Thoracic aorta (tissue), 2 donors: ENCODE measurements around the gene TNFRSF1A. TPM values are rescaled to one million over a fixed set of nuclear protein-coding genes. Genes with fewer than 3 reads are reported as not detected.

Source experiments
- ATAC-seq: fragments of 150-250 bp; one replicate; pipeline ENCODE4 v1.8.0; 2017; ENCODE audit warnings: low read depth; ENCODE audit not compliant: insufficient number of reproducible peaks, low FRiP score
- DNase-seq: peaks from one replicate; pipeline ENCODE4 v3.0.0-alpha.2; 2020; ENCODE audit warnings: low spot score
- H3K27ac ChIP-seq, 2 donors: fragments of 200-600 bp; sonication (generic); 1 replicate in 1 of 2; 2 replicates in 1 of 2; pipeline ENCODE4 v1.5.1; 2016; ENCODE audit warnings: mild to moderate bottlenecking in 2 of 2, moderate library complexity in 2 of 2
- H3K27me3 ChIP-seq: fragments of 200-600 bp; sonication (generic); replicated peaks from 2 replicates; pipeline ENCODE4 v1.6.0; 2016; ENCODE audit warnings: mild to moderate bottlenecking; ENCODE audit not compliant: insufficient read depth
- H3K36me3 ChIP-seq: fragments of 200-600 bp; sonication (generic); one replicate; pipeline ENCODE4 v1.5.1; 2016
- H3K4me1 ChIP-seq, 2 donors: fragments of 200-600 bp; sonication (generic); 1 replicate in 1 of 2; 2 replicates in 1 of 2; pipeline versions ENCODE4 v1.5.1 to v1.6.0; 2016; ENCODE audit warnings: low read depth in 2 of 2, mild to moderate bottlenecking in 1 of 2; ENCODE audit not compliant: control insufficient read depth in 1 of 2
- H3K4me3 ChIP-seq: fragments of 200-600 bp; sonication (generic); 2 replicates; pipeline ENCODE4 v1.5.1; 2016; ENCODE audit warnings: mild to moderate bottlenecking
- H3K9me3 ChIP-seq: fragments of 200-600 bp; sonication (generic); 2 replicates; pipeline ENCODE4 v1.5.1; 2016
- CTCF ChIP-seq: fragments of 200-600 bp; sonication (generic); IDR thresholded peaks from one replicate; pipeline ENCODE4 v1.5.1; 2019; ENCODE audit warnings: antibody characterized with exemption
- total RNA-seq, 2 donors: library from RNA; depleted of rRNA; stranded (reverse); fragments of >200 nt; gene quantifications; one replicate each; pipeline versions ENCODE4 v1.1.0 to v1.2.3, GENCODE V29; 2016

The TNFRSF1A gene
- total RNA-seq, 2 donors from 2014 or later: 311 to 384 TPM

GRCh38 chr12:6376870-6377666 lies 35.2 kb upstream of the TNFRSF1A start:
- ATAC-seq (no peak), DNase-seq (no peak)
- TF ChIP-seq CTCF: no peak
- peaks cover 17 to 28% of the 10 kb centered on the region in 2 donors for H3K4me1 ChIP-seq
- H3K9me3 ChIP-seq: no peaks in the 10 kb centered on the region
- H3K4me3 ChIP-seq: no peak overlapping the region
- H3K27ac ChIP-seq: peak overlapping the region; percentile 36 to 51
- H3K27me3 ChIP-seq: no peaks in the 10 kb centered on the region
- H3K36me3 ChIP-seq: no peaks in the 10 kb centered on the region

GRCh38 chr12:6376079-6376869 lies 34.4 kb upstream of the TNFRSF1A start:
- ATAC-seq (no peak), DNase-seq (no peak)
- no peaks in the 10 kb centered on the region for H3K36me3 ChIP-seq
- no peaks in the 10 kb centered on the region for H3K9me3 ChIP-seq
- H3K27me3 ChIP-seq: no peaks in the 10 kb centered on the region
- H3K4me3 ChIP-seq: no peak overlapping the region
- H3K27ac ChIP-seq: peak overlapping the region; percentile 36 to 51
- no peak for TF ChIP-seq CTCF
- peaks cover 17 to 28% of the 10 kb centered on the region in 2 donors for H3K4me1 ChIP-seq

GRCh38 chr12:6375269-6376078 lies 33.6 kb upstream of the TNFRSF1A start, which contains the start of gene SCNN1A:
TSS of gene SCNN1A (minus strand) at chr12:6375563. CDS start at chr12:6374783, 780 bp downstream.
- no peak for ATAC-seq
- Histone ChIP-seq H3K27ac (peak within 1 kb of the TSS; percentile 36 to 51), H3K36me3 (no peaks in the 10 kb centered on the region), H3K4me1 (peaks cover 17 to 28% of the 10 kb centered on the region in 2 donors), H3K4me3 (no peak within 1 kb of the TSS), H3K9me3 (no peaks in the 10 kb centered on the region), H3K27me3 (no peaks in the 10 kb centered on the region)
- no peak for DNase-seq
- no peak for TF ChIP-seq CTCF

GRCh38 chr12:6374786-6375160 lies 32.9 kb upstream of the TNFRSF1A start:
- ATAC-seq (no peak), DNase-seq (no peak)
- no peak for TF ChIP-seq CTCF
- Histone ChIP-seq H3K4me1 (peaks cover 17 to 28% of the 10 kb centered on the region in 2 donors), H3K36me3 (no peaks in the 10 kb centered on the region), H3K27ac (no peak overlapping the region), H3K4me3 (no peak overlapping the region), H3K27me3 (no peaks in the 10 kb centered on the region), H3K9me3 (no peaks in the 10 kb centered on the region)
